HS-27A (cell line): ENCODE results near the gene GRAPL.
"Not testable (repeated sequence)": the region's sequence is repeated elsewhere in the genome, so short reads cannot be mapped to it uniquely, and the experiment has no call there.

Experiments used
- DNase-seq: peaks from one replicate; pipeline ENCODE4 v3.0.0-alpha.2; 2012; ENCODE audit warnings: low read depth, missing footprints

Gene GRAPL

GRCh38 chr17:19136605-19137004, 9.2 kb downstream of the GRAPL start:
- DNase-seq = not testable (repeated sequence)

- not testable (repeated sequence) for DNase-seq
These were observed 10.6 kb downstream of the GRAPL start for GRCh38 chr17:19137959-19138358.

GRCh38 chr17:19141366-19142155, 14.2 kb downstream of the GRAPL start:
- not testable (repeated sequence) for DNase-seq

- DNase-seq = not testable (repeated sequence)
These were observed 15.0 kb downstream of the GRAPL start for GRCh38 chr17:19142419-19142818.

GRCh38 chr17:19143097-19143777, 15.8 kb downstream of the GRAPL start:
- DNase-seq = not testable (repeated sequence)

- not testable (repeated sequence) for DNase-seq
These were observed 17.0 kb downstream of the GRAPL start for GRCh38 chr17:19144373-19144772.

GRCh38 chr17:19145471-19145870, 18.1 kb downstream of the GRAPL start:
- DNase-seq = not testable (repeated sequence)

GRCh38 chr17:19150678-19151615, 23.6 kb downstream of the GRAPL start:
- DNase-seq = not testable (repeated sequence)

GRCh38 chr17:19157628-19158027, 30.2 kb downstream of the GRAPL start:
- not testable (repeated sequence) for DNase-seq

GRCh38 chr17:19158478-19158877, 31.1 kb downstream of the GRAPL start:
- not testable (repeated sequence) for DNase-seq

GRCh38 chr17:19158938-19159337, 31.5 kb downstream of the GRAPL start:
- not testable (repeated sequence) for DNase-seq

- DNase-seq = not testable (repeated sequence)
These were observed 34.1 kb downstream of the GRAPL start for GRCh38 chr17:19161308-19162107.

GRCh38 chr17:19162384-19163216, 35.2 kb downstream of the GRAPL start:
- not testable (repeated sequence) for DNase-seq

GRCh38 chr17:19174422-19174821, 47.0 kb downstream of the GRAPL start:
- not testable (repeated sequence) for DNase-seq

GRCh38 chr17:19175410-19175809, 48.0 kb downstream of the GRAPL start:
- not testable (repeated sequence) for DNase-seq

GRCh38 chr17:19181040-19181875, 53.9 kb downstream of the GRAPL start:
- DNase-seq = not testable (repeated sequence)

GRCh38 chr17:19187883-19188869, 60.8 kb downstream of the GRAPL start:
- DNase-seq = not testable (repeated sequence)
